ENCODE measurements around the gene ARL5A.

The ARL5A gene

GRCh38 chr2:151765760-151766410 is 62.3 kb downstream of the ARL5A start:
- DNase-seq = no peak

- no peak for DNase-seq
These were observed 65.5 kb downstream of the ARL5A start for GRCh38 chr2:151762694-151763093.

DNA sequence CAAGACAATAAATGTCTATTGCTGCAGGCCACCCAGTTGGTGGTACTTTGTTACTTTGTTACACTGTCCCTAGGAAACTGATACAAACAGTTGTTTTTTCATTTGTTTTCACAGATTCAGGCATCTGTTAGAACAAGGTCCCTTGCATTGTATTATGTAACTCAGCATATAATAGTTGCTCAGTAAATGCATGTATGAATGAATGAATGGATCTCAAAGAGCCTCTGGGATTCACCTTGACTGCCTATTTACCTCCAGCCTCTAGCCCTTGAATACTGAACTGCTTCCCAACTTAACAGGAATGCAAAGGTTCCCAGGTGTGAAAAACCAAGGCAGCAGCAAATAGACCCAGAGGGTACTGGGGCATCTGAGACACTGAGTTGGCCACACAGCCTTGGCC is 66.5 kb downstream of the ARL5A start:
- no peak for DNase-seq

- no peak for DNase-seq
These were observed 67.0 kb downstream of the ARL5A start for GRCh38 chr2:151761193-151761592.

DNA sequence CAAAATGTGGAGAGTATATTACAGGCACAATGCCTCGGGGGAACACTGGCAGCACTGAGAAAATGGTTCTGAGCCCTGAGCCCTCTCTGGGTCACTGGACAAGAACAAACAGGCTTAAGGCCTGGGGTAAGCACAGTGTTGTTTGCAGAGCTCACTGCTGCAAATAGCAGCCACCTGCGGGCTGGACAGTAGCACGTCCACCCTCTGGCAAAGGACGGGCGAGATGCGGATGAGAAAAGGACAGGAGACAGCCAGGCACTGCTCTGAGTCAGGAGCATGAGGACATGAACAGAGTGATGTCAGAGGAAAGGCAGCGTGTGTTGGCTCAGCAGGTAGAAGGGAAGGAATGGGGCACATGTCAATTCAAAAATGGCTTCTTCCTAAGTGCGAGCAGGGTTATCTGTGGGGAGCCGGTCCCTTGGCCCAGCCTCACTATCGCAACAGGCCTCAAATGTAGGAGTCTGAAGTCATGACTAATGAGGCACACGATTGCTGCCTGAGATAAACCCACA is 68.0 kb downstream of the ARL5A start:
- DNase-seq = no peak

- no peak for DNase-seq
These were observed 69.5 kb downstream of the ARL5A start for GRCh38 chr2:151758744-151759143.

GRCh38 chr2:151757861-151758260 is 70.4 kb downstream of the ARL5A start:
- no peak for DNase-seq

DNA sequence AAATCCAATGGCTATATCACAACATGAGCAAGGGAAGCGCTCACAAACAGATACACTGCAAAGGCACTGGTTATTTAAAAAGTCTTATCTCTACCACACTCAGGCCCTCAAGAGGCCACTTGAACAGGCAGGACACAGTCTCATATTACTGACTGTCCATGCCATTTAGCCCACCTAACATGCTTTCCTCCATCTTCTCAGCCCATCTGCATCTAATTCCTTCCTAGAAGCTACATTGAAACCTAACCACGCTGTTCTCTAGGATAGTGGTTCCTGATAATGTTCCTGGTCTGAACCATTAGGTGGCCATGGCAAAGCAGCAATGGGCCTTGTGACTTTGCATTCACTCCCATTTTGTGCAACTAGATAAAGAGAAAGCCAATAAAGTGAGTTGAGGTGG is 71.4 kb downstream of the ARL5A start:
- no peak for DNase-seq

- DNase-seq = no peak
These were observed 73.8 kb downstream of the ARL5A start for GRCh38 chr2:151754253-151754897.

- DNase-seq = no peak
These were observed 74.7 kb downstream of the ARL5A start for GRCh38 chr2:151753540-151753939.

Measured in T-helper 1 cell (primary cell).